Measurements from ENCODE around the gene MED13L.

DNA sequence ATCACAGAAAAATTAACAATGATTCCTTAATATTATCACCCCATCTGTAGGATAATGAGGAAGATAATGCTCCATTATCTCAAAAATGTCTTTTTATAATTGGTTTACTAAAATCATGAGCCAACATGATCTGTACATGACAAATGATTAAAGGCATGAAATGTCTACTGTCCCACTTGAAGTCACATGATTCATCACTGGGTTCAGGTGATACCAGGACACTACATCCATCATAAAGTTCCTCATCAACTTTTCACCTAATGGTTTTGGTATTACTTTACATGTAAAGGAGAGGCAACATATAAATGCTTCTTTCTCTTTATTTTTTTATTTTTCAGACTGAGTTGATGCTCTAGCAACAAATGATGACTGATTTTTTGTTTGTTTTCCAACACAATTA lies 313.3 kb downstream of the MED13L start:
- TF ChIP-seq, protein P1, sequence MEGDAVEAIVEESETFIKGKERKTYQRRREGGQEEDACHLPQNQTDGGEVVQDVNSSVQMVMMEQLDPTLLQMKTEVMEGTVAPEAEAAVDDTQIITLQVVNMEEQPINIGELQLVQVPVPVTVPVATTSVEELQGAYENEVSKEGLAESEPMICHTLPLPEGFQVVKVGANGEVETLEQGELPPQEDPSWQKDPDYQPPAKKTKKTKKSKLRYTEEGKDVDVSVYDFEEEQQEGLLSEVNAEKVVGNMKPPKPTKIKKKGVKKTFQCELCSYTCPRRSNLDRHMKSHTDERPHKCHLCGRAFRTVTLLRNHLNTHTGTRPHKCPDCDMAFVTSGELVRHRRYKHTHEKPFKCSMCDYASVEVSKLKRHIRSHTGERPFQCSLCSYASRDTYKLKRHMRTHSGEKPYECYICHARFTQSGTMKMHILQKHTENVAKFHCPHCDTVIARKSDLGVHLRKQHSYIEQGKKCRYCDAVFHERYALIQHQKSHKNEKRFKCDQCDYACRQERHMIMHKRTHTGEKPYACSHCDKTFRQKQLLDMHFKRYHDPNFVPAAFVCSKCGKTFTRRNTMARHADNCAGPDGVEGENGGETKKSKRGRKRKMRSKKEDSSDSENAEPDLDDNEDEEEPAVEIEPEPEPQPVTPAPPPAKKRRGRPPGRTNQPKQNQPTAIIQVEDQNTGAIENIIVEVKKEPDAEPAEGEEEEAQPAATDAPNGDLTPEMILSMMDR (IDR thresholded peaks at IDR 0.05), result no peak
- TF ChIP-seq POLR2A (IDR thresholded peaks at IDR 0.05), result no peak
